MM.1S (cell line): ENCODE measurements around the gene DAG1.

ENCODE experiments used
- CTCF ChIP-seq: fragments of 300-600 bp; sonication (generic); IDR thresholded peaks from 2 replicates; pipeline ENCODE4 v1.5.1; 2016; ENCODE audit warnings: antibody characterized with exemption, low read length, mixed read lengths
- EZH2 ChIP-seq: fragments of 300-600 bp; sonication (generic); optimal IDR thresholded peaks from 2 replicates; pipeline ENCODE3; 2017; ENCODE audit warnings: low read depth, mild to moderate bottlenecking, antibody characterized with exemption, low read length, mixed read lengths
- EZH2phosphoT487 ChIP-seq: fragments of 300-600 bp; sonication (generic); IDR thresholded peaks from 2 replicates; pipeline ENCODE4 v1.6.1; 2018; ENCODE audit warnings: antibody characterized with exemption, low read length

GRCh38 chr3:49556500-49557275 lies 86.6 kb downstream of the DAG1 start:
- TF ChIP-seq CTCF (no peak), EZH2 (no peak), EZH2phosphoT487 (no peak)
